ENCODE results near the gene MRPS18B. TPM values are rescaled to one million over a fixed set of nuclear protein-coding genes. Genes with fewer than 3 reads are reported as not detected.
"Not testable (repeated sequence)": the region's sequence is repeated elsewhere in the genome, so short reads cannot be mapped to it uniquely, and the experiment has no call there.

MRPS18B gene
- total and polyA plus RNA-seq, 4 donors, result 40.5 to 61.9 (median 45.8) TPM

GRCh38 chr6:30651143-30651542 lies 33.5 kb downstream of the MRPS18B start:
- Histone ChIP-seq H3K36me3 (ENCODE audit: control insufficient read depth, insufficient read depth, low read length) (peaks cover 64% of the 10 kb centered on the region), H3K27me3 (ENCODE audit: control insufficient read depth, insufficient read depth, low read length) (no peaks in the 10 kb centered on the region), H3K9me3 (ENCODE audit: control insufficient read depth, insufficient read depth, low read length) (no peaks in the 10 kb centered on the region), H3K27ac (ENCODE audit: low read depth, low read length) (no peak overlapping the region), H3K4me1 (ENCODE audit: control insufficient read depth, insufficient read depth, low read length) (peaks cover 13% of the 10 kb centered on the region), H3K4me3 (ENCODE audit: low read depth, low read length) (no peak overlapping the region)
- no peak for DNase-seq (ENCODE audit: low read depth in 4 of 6, low spot score in 6 of 6)
- WGBS (ENCODE audit: insufficient coverage), result 90% methylated on average over 6 of the region's 12 CpGs

- Histone ChIP-seq H3K36me3 (ENCODE audit: control insufficient read depth, insufficient read depth, low read length) (peaks cover 94% of the 10 kb centered on the region), H3K9me3 (ENCODE audit: control insufficient read depth, insufficient read depth, low read length) (no peaks in the 10 kb centered on the region), H3K27me3 (ENCODE audit: control insufficient read depth, insufficient read depth, low read length) (no peaks in the 10 kb centered on the region), H3K4me3 (ENCODE audit: low read depth, low read length) (no peak overlapping the region), H3K4me1 (ENCODE audit: control insufficient read depth, insufficient read depth, low read length) (no peaks in the 10 kb centered on the region), H3K27ac (ENCODE audit: low read depth, low read length) (no peak overlapping the region)
- no peak for DNase-seq (ENCODE audit: low read depth in 4 of 6, low spot score in 6 of 6)
- 89% methylated on average over 11 of the region's 19 CpGs for WGBS (ENCODE audit: insufficient coverage)
These were observed 37.4 kb downstream of the MRPS18B start for GRCh38 chr6:30654798-30655742.

- Histone ChIP-seq H3K9me3 (ENCODE audit: control insufficient read depth, insufficient read depth, low read length) (no peaks in the 10 kb centered on the region), H3K4me3 (ENCODE audit: low read depth, low read length) (no peak overlapping the region), H3K27me3 (ENCODE audit: control insufficient read depth, insufficient read depth, low read length) (no peaks in the 10 kb centered on the region), H3K4me1 (ENCODE audit: control insufficient read depth, insufficient read depth, low read length) (no peaks in the 10 kb centered on the region), H3K27ac (ENCODE audit: low read depth, low read length) (no peak overlapping the region), H3K36me3 (ENCODE audit: control insufficient read depth, insufficient read depth, low read length) (peaks cover 93% of the 10 kb centered on the region)
- no peak for DNase-seq (ENCODE audit: low read depth in 4 of 6, low spot score in 6 of 6)
- WGBS (ENCODE audit: insufficient coverage), result 93% methylated on average over 3 of the region's 3 CpGs
These were observed 38.1 kb downstream of the MRPS18B start for GRCh38 chr6:30655743-30656094.

- peaks cover 94% of the 10 kb centered on the region for H3K36me3 ChIP-seq (ENCODE audit: control insufficient read depth, insufficient read depth, low read length)
- H3K4me3 ChIP-seq (ENCODE audit: low read depth, low read length), result no peak overlapping the region
- no peak for DNase-seq (ENCODE audit: low read depth in 4 of 6, low spot score in 6 of 6)
- 85% methylated on average over 7 of the region's 7 CpGs for WGBS (ENCODE audit: insufficient coverage)
- H3K9me3 ChIP-seq (ENCODE audit: control insufficient read depth, insufficient read depth, low read length), result no peaks in the 10 kb centered on the region
- peaks cover under 1% of the 10 kb centered on the region for H3K4me1 ChIP-seq (ENCODE audit: control insufficient read depth, insufficient read depth, low read length)
- H3K27ac ChIP-seq (ENCODE audit: low read depth, low read length), result no peak overlapping the region
- H3K27me3 ChIP-seq (ENCODE audit: control insufficient read depth, insufficient read depth, low read length), result no peaks in the 10 kb centered on the region
These were observed 38.9 kb downstream of the MRPS18B start for GRCh38 chr6:30656513-30656912.

- no peaks in the 10 kb centered on the region for H3K9me3 ChIP-seq (ENCODE audit: control insufficient read depth, insufficient read depth, low read length)
- H3K4me3 ChIP-seq (ENCODE audit: low read depth, low read length), result no peak overlapping the region
- no peak for DNase-seq (ENCODE audit: low read depth in 4 of 6, low spot score in 6 of 6)
- peaks cover 3% of the 10 kb centered on the region for H3K4me1 ChIP-seq (ENCODE audit: control insufficient read depth, insufficient read depth, low read length)
- no peaks in the 10 kb centered on the region for H3K27me3 ChIP-seq (ENCODE audit: control insufficient read depth, insufficient read depth, low read length)
- H3K27ac ChIP-seq (ENCODE audit: low read depth, low read length), result no peak overlapping the region
- H3K36me3 ChIP-seq (ENCODE audit: control insufficient read depth, insufficient read depth, low read length), result peaks cover 94% of the 10 kb centered on the region
These were observed 39.8 kb downstream of the MRPS18B start for GRCh38 chr6:30657454-30657853.

GRCh38 chr6:30657922-30658321 lies 40.3 kb downstream of the MRPS18B start:
- not testable (repeated sequence) for H3K27me3 ChIP-seq (ENCODE audit: control insufficient read depth, insufficient read depth, low read length); DNase-seq (ENCODE audit: low read depth in 4 of 6, low spot score in 6 of 6); H3K27ac ChIP-seq (ENCODE audit: low read depth, low read length); H3K4me3 ChIP-seq (ENCODE audit: low read depth, low read length); H3K4me1 ChIP-seq (ENCODE audit: control insufficient read depth, insufficient read depth, low read length); H3K9me3 ChIP-seq (ENCODE audit: control insufficient read depth, insufficient read depth, low read length)
- 92% methylated on average over 4 of the region's 5 CpGs for WGBS (ENCODE audit: insufficient coverage)
- peaks cover 95% of the 10 kb centered on the region for H3K36me3 ChIP-seq (ENCODE audit: control insufficient read depth, insufficient read depth, low read length)

- H3K27ac ChIP-seq (ENCODE audit: low read depth, low read length), result no peak overlapping the region
- H3K9me3 ChIP-seq (ENCODE audit: control insufficient read depth, insufficient read depth, low read length), result no peaks in the 10 kb centered on the region
- H3K4me3 ChIP-seq (ENCODE audit: low read depth, low read length), result no peak overlapping the region
- no peak for DNase-seq (ENCODE audit: low read depth in 4 of 6, low spot score in 6 of 6)
- H3K27me3 ChIP-seq (ENCODE audit: control insufficient read depth, insufficient read depth, low read length), result no peaks in the 10 kb centered on the region
- peaks cover 78% of the 10 kb centered on the region for H3K36me3 ChIP-seq (ENCODE audit: control insufficient read depth, insufficient read depth, low read length)
- peaks cover 3% of the 10 kb centered on the region for H3K4me1 ChIP-seq (ENCODE audit: control insufficient read depth, insufficient read depth, low read length)
- 94% methylated on average over 26 of the region's 34 CpGs for WGBS (ENCODE audit: insufficient coverage)
These were observed 47.5 kb downstream of the MRPS18B start for GRCh38 chr6:30664994-30665767.

GRCh38 chr6:30666300-30666699 lies 48.7 kb downstream of the MRPS18B start:
- H3K4me1 ChIP-seq (ENCODE audit: control insufficient read depth, insufficient read depth, low read length); H3K9me3 ChIP-seq (ENCODE audit: control insufficient read depth, insufficient read depth, low read length); DNase-seq (ENCODE audit: low read depth in 4 of 6, low spot score in 6 of 6); H3K4me3 ChIP-seq (ENCODE audit: low read depth, low read length); H3K27me3 ChIP-seq (ENCODE audit: control insufficient read depth, insufficient read depth, low read length); H3K27ac ChIP-seq (ENCODE audit: low read depth, low read length): not testable (repeated sequence)
- WGBS (ENCODE audit: insufficient coverage), result 100% methylated on average over 1 of the region's 2 CpGs
- peaks cover 81% of the 10 kb centered on the region for H3K36me3 ChIP-seq (ENCODE audit: control insufficient read depth, insufficient read depth, low read length)

GRCh38 chr6:30670760-30671527 lies 53.3 kb downstream of the MRPS18B start:
- H3K4me3 ChIP-seq (ENCODE audit: low read depth, low read length), result no peak overlapping the region
- 92% methylated on average over 20 of the region's 27 CpGs for WGBS (ENCODE audit: insufficient coverage)
- H3K27me3 ChIP-seq (ENCODE audit: control insufficient read depth, insufficient read depth, low read length), result no peaks in the 10 kb centered on the region
- H3K27ac ChIP-seq (ENCODE audit: low read depth, low read length), result no peak overlapping the region
- peaks cover 38% of the 10 kb centered on the region for H3K36me3 ChIP-seq (ENCODE audit: control insufficient read depth, insufficient read depth, low read length)
- no peak for DNase-seq (ENCODE audit: low read depth in 4 of 6, low spot score in 6 of 6)
- no peaks in the 10 kb centered on the region for H3K9me3 ChIP-seq (ENCODE audit: control insufficient read depth, insufficient read depth, low read length)
- peaks cover 9% of the 10 kb centered on the region for H3K4me1 ChIP-seq (ENCODE audit: control insufficient read depth, insufficient read depth, low read length)

Data from spinal cord (tissue), 10 donors.